Central memory CD4-positive, alpha-beta T cell (primary cell): ENCODE data around the gene ALOX5AP.

ENCODE experiments used
- DNase-seq: peaks from one replicate; pipeline ENCODE4 v3.0.0; 2022

The ALOX5AP gene

GRCh38 chr13:30762643-30763042 lies 27.3 kb downstream of the ALOX5AP start:
- DNase-seq: no peak

DNA sequence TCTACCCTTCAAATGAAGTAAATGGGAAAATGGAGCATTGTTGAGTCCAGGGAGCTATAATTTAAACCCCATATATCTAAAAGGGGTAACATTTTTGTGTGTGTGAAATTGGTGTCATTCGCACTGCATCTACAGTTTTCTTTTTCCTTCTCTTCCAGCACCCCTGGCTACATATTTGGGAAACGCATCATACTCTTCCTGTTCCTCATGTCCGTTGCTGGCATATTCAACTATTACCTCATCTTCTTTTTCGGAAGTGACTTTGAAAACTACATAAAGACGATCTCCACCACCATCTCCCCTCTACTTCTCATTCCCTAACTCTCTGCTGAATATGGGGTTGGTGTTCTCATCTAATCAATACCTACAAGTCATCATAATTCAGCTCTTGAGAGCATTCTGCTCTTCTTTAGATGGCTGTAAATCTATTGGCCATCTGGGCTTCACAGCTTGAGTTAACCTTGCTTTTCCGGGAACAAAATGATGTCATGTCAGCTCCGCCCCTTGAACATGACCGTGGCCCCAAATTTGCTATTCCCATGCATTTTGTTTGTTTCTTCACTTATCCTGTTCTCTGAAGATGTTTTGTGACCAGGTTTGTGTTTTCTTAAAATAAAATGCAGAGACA lies 28.6 kb downstream of the ALOX5AP start:
- no peak for DNase-seq

DNA sequence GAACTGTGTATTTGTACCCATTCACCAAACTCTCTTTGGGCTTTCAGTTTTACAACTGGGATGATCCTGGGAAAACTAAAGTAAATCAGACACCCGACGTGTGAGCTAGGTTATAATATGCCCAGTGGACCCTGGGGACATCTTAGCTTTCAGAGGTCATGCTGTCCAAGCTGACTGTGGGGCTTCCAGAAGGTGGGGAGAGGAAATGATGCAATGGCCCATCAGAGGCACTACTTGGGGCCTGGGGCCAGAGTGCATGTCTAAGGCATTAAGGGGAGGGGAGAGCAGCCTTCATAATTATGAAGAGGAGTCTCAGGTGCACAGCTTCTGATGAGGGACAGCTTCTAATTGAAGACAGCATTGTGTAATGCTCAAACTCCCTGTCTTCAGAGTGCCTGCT lies 30.9 kb downstream of the ALOX5AP start:
- no peak for DNase-seq

DNA sequence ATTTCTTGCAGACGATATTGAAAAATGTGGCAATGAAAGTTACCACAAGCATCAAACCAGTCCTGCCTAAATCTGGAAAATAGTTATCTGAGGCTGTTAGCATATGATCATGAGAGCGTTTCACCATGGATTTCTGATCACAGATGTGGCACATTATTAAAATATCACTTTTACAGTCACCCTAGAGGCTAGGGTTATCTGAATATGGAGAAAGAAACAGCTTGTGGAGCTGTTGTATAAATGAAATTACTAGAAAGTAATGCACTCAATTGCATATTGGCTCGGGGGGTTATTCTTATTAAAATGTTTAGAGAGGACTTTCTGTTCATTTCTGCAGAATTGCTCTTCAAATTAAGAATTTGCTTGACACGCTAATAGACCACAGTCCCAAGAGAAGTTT lies 35.6 kb downstream of the ALOX5AP start:
- DNase-seq: no peak

DNA sequence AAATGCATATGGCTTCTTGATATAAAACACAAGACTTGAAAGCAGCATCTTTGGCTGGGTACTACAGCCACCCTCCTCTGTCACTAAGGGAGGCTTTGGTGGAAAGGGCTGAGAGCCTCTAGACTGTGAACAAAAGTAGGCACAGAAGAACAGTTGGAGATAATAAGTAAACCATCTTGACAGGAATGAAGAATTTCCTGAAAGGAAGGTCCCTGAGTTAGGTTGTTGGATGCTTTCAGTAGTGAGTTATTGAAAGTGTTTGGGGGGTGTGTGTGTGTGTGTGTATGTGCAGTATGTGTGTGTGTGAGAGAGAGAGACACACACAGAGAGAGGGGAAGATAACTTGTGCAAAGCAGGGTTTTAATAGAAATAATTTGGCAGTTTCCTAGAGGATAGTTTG lies 38.2 kb downstream of the ALOX5AP start:
- DNase-seq: no peak

GRCh38 chr13:30774214-30774730 lies 38.9 kb downstream of the ALOX5AP start:
- peak; percentile 64 for DNase-seq

- DNase-seq: no peak
Measured at GRCh38 chr13:30776661-30777060, 41.3 kb downstream of the ALOX5AP start.

DNA sequence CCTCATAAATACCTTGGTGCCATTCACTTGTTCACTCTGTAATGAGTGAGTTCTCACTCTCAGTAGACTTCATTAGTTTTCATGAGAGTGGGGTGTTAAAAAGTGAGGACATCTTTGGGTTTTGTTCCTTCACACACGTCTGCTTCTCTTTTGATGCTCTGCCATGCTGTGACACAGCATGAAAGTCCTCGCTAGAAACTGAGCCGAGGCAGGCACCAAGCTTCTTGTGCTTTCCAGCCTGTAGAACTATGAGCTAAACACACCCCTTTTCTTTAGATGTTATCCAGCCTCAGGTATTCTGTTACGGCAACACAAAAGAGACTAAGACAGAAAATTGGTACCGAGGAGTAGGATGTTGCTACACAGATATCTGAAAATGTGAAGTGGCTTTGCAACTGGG lies 43.7 kb downstream of the ALOX5AP start:
- no peak for DNase-seq

- DNase-seq: no peak
Measured at GRCh38 chr13:30779608-30780007, 44.3 kb downstream of the ALOX5AP start.

GRCh38 chr13:30780338-30780981 lies 45.1 kb downstream of the ALOX5AP start:
- no peak for DNase-seq

- DNase-seq: no peak
Measured at GRCh38 chr13:30785191-30785850, 50.0 kb downstream of the ALOX5AP start.

DNA sequence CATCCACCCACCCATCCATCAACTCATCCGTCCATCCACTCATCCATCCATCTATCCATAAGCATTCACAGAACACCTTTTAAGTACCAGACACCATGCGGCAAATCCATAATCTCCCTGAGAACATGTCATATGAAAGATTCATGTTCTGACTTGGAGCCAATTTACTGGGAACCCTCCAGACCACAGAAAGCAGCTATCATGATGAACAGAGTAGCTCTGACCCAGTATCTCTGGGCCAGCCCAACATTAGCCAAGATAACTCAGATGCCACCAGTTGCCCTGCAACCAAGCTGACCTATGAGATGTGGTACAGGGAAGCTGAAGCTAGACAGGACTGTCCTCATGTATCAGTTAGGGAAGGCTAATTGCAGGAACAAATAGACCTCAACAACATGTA lies 51.3 kb downstream of the ALOX5AP start:
- DNase-seq: no peak

GRCh38 chr13:30787738-30788525 lies 52.6 kb downstream of the ALOX5AP start:
- no peak for DNase-seq

GRCh38 chr13:30789166-30789862 lies 54.0 kb downstream of the ALOX5AP start:
- no peak for DNase-seq

GRCh38 chr13:30790592-30790991 lies 55.2 kb downstream of the ALOX5AP start:
- no peak for DNase-seq

DNA sequence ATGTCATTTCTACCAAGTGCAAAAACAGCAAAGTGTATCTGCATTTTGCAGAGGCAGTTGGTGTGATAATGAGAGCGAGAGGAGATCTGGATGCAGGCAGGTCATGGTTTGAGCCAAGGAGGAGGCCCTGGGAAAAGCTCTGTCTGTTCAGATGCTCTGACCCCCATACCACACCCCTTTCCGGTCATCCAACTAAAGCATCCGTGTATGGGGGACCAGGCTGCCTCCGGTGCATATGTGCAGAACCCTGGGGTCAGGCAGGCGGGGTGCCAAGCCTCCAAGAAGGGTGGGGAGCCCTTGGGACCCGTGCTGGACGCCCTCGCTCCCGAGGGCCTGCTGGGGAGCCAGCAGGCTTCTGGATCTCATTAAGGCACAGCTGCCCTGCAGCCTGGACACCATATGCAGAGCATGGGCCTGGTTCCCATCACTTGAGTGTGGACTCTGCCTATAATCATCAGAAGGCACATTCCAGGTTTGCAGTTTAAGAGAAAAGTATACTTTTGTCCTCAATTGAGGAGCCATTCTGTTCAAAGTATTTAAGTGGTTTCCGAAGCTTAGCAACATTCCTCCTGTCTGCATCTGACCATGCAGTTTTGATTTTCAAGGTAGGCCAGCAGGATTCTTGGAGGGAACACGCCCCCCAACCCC lies 56.1 kb downstream of the ALOX5AP start:
- DNase-seq: no peak

DNA sequence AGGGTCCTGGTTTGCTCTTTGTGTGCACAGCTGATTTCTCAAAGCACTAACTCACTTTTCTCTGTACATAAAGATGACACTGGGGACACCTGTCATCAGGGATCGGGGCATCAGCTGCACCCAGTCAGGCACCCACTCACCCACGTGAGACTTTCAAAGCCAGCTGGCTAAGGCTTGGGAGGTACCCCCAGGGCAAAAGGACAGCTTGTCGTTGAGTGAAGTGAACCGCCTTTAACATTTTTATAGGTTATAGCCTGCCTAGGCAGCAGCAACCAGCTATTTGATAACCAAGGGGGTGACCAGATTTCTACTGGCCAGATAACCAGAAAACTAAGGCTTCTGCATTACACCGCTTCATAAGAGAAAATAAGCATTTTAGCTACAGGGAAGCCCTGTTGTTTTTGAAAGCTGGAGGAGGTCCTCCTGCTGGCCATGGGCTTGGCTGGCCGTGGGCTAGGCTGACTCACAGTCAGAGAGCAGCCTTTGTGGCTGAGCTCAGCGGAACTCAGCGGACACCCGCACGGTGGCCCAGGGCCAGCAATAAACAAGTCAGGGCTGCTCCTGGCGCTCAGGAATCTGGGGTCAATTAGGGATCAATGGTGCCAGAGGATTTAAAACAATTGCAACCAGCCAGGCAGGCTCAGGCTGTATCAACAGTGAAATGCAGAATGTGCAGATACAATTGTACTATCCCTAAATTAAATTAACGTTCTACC lies 57.1 kb downstream of the ALOX5AP start:
- no peak for DNase-seq

DNA sequence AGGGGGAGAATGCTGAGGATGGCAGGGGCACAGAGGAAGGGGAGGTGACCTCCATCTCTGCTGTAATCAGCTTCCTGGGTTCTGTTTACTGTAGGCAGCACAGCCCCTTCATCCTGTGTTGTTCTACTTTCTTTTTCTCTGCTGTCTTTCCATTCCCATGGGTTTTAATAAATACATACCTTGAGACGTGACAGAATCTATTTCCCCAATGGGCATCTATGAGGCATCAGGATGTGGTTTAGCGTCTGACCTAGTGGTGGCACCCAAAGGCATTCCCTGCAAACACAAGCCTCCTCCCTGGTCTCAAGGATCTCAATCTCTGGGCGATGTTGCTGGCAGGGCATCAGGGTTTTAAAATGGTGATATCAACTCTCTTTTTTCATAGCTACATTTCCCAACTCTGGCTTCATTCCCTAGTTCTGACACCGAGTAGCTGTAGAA lies 60.8 kb downstream of the ALOX5AP start:
- peak; percentile 32 for DNase-seq

DNA sequence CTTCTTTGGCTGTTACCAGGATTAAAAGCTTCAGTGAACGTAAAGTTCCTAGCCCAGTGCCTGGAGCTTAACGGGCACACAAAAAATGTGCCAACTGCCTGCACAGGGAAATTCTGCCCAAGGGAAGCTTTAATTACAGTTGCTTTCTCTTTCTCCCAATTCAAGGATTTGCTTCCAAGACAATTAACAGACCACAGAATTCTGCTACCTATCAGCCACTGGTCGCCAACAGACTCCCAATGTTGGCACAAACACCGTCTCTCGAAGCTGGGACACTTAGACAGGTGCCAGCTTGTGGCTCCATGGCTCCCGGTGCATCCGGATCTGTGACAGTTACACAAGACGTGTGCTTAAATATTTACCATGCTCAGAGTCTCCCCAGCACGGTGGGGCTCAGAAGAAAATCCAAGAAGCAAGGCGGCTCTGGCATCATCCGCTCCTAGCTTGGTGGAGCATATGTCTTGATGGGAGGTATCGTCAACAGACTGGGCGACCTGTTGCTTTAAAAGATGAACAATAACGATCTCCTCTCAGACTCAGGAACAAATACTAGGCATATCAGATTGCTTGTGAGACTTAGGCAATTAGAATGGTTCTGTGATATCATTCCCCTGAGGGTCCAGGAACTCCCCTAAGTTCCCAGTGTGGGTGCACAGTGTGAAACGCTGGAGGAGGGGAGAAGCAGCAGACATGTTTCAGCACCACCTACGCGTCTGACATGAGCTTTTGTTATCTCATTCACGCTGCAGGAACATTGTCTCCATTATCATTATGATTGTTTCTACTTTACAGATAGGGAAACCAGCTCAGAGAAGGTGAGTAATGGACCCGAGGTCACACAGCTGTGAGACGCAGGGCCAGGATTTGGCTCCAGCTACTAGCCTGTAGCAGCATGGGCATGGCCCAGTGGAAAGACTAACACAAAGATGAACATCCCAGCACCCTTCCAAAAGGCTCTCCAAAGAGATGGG lies 61.6 kb downstream of the ALOX5AP start:
- DNase-seq: no peak
